HepG2 (cell line): ENCODE measurements around the gene EXOC7. TPM values are rescaled to one million over a fixed set of nuclear protein-coding genes. Genes with fewer than 3 reads are reported as not detected.
A peak's percentile ranks its signal among the peaks of the same experiment; 100 is the strongest.

Source experiments
- ATRX ChIP-seq: sonication (generic); formaldehyde crosslinking; IDR thresholded peaks from 2 replicates; pipeline ENCODE4 v1.4.0; 2020; ENCODE audit warnings: missing genetic modification reagents, borderline replicate concordance
- FOXP4 ChIP-seq: sonication (generic); formaldehyde crosslinking; IDR thresholded peaks from 2 replicates; pipeline ENCODE4 v1.4.0; 2020; ENCODE audit warnings: missing genetic modification reagents
- NFIB ChIP-seq: sonication (generic); formaldehyde crosslinking; IDR thresholded peaks from 2 replicates; pipeline ENCODE4 v1.9.0; 2021; ENCODE audit warnings: missing genetic modification reagents, mild to moderate bottlenecking, borderline replicate concordance
- PCBP2 ChIP-seq: fragments of 200-400 bp; formaldehyde crosslinking; optimal IDR thresholded peaks from 2 replicates; pipeline ENCODE3; 2018; ENCODE audit warnings: low read length, low read depth; ENCODE audit not compliant: poor library complexity, severe bottlenecking
- SALL2 ChIP-seq: sonication (generic); formaldehyde crosslinking; IDR thresholded peaks from 2 replicates; pipeline ENCODE4 v1.8.1; 2023; ENCODE audit warnings: mild to moderate bottlenecking, missing genetic modification reagents, inconsistent platforms
- SMAD1 ChIP-seq: sonication (generic); formaldehyde crosslinking; IDR thresholded peaks from 2 replicates; pipeline ENCODE4 v1.4.0; 2020; ENCODE audit warnings: missing genetic modification reagents, low read depth, mild to moderate bottlenecking, borderline replicate concordance
- SRF ChIP-seq: IDR thresholded peaks from 2 replicates; pipeline ENCODE4 v1.6.1; 2011; ENCODE audit warnings: mild to moderate bottlenecking, low read depth, low read length, moderate library complexity
- ZBTB20 ChIP-seq: sonication (generic); formaldehyde crosslinking; IDR thresholded peaks from 2 replicates; pipeline ENCODE4 v1.8.1; 2023; ENCODE audit warnings: missing genetic modification reagents, low read depth, mild to moderate bottlenecking, borderline replicate concordance
- ZFP37 ChIP-seq: sonication (generic); formaldehyde crosslinking; IDR thresholded peaks from 2 replicates; pipeline ENCODE4 v1.4.0; 2020; ENCODE audit warnings: missing genetic modification reagents, borderline replicate concordance
- ZKSCAN8 ChIP-seq: IDR thresholded peaks from 2 replicates; pipeline ENCODE4 v1.6.1; 2016; ENCODE audit warnings: borderline replicate concordance, missing genetic modification reagents, missing compliant biosample characterization
- ZNF451 ChIP-seq: sonication (generic); formaldehyde crosslinking; IDR thresholded peaks from 2 replicates; pipeline ENCODE4 v1.5.0; 2020; ENCODE audit warnings: mild to moderate bottlenecking, missing genetic modification reagents
- ZNF598 ChIP-seq: sonication (generic); formaldehyde crosslinking; IDR thresholded peaks from 2 replicates; pipeline ENCODE4 v1.5.1; 2020; ENCODE audit warnings: mild to moderate bottlenecking, missing genetic modification reagents, borderline replicate concordance
- ZNF678 ChIP-seq: sonication (generic); formaldehyde crosslinking; IDR thresholded peaks from 2 replicates; pipeline ENCODE4 v1.4.0; 2020; ENCODE audit warnings: mild to moderate bottlenecking, missing genetic modification reagents
- ZNF687 ChIP-seq: sonication (generic); formaldehyde crosslinking; IDR thresholded peaks from 2 replicates; pipeline ENCODE4 v1.5.1; 2020; ENCODE audit warnings: mild to moderate bottlenecking, missing genetic modification reagents, moderate library complexity
- ZNF781 ChIP-seq: sonication (generic); formaldehyde crosslinking; IDR thresholded peaks from 2 replicates; pipeline ENCODE4 v1.5.1; 2020; ENCODE audit warnings: borderline replicate concordance, mild to moderate bottlenecking, missing genetic modification reagents; ENCODE audit errors: not compliant biosample characterization
- ZNF800 ChIP-seq: sonication (generic); formaldehyde crosslinking; IDR thresholded peaks from 2 replicates; pipeline ENCODE4 v1.4.0; 2020; ENCODE audit warnings: missing genetic modification reagents
- polyA plus RNA-seq, 8 experiments: library from polyadenylated mRNA; depleted of rRNA in 3 of 8; stranded (reverse) in 7 of 8; unstranded in 1 of 8; fragments of >200 nt; fragmentation: Illumina TruSeq in 4 of 8; extraction: Trizol in 4 of 8; gene quantifications; 2 replicates each; pipeline versions ENCODE4 v1.2.1 to v1.2.3, GENCODE V29; 2011 to 2016; ENCODE audit warnings: low read depth in 4 of 8, missing spikeins in 1 of 8, mixed read lengths in 1 of 8; ENCODE audit not compliant: insufficient read depth in 1 of 8
- total RNA-seq, 5 experiments: library from RNA; depleted of rRNA; stranded (reverse); fragments of >200 nt; fragmentation: Illumina TruSeq; extraction: Trizol; gene quantifications; 2 replicates each; pipeline ENCODE4 v1.2.3, GENCODE V29; 2016; ENCODE audit warnings: low read depth in 1 of 5
- TF ChIP-seq, protein P1 (sequence below): sonication (generic); formaldehyde crosslinking; IDR thresholded peaks from 2 replicates; pipeline ENCODE4 v1.4.0; 2020; ENCODE audit warnings: missing genetic modification reagents

EXOC7 gene
- total and polyA plus RNA-seq, 2 of the 13 experiments (the other 11 are each of a cell fraction or from before 2014, with no cell fraction given) = 86.9 to 116 TPM

DNA sequence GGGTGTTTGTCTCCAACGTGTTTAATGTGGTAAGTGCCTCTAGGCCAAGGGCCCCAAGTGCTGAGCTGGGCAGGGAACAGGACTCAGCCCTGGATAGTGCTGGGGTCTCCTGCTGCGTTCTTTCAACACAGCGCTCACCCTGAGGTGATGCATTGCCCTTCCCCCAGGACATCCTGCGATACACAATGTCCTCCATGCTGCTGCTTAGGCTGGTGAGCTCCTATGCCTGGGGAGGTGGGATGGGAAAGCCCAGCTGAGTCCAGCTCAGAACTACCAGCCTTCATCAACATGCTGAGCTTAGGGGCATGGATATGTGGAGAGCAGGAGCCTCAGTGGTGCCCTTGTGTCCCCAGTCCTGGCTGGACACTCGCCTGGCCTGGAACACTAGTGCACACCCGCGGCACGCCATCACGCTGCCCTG, 24.0 kb downstream of the EXOC7 start (continued):
- TF ChIP-seq ZNF687 (CRISPR knock-in tag) = peak; percentile 27; the same call in 1 of the 2 replicates
- TF ChIP-seq SMAD1 (CRISPR knock-in tag) = no peak
- no peak for TF ChIP-seq NFIB (CRISPR knock-in tag)
- TF ChIP-seq ATRX = no peak
- TF ChIP-seq, protein P1, sequence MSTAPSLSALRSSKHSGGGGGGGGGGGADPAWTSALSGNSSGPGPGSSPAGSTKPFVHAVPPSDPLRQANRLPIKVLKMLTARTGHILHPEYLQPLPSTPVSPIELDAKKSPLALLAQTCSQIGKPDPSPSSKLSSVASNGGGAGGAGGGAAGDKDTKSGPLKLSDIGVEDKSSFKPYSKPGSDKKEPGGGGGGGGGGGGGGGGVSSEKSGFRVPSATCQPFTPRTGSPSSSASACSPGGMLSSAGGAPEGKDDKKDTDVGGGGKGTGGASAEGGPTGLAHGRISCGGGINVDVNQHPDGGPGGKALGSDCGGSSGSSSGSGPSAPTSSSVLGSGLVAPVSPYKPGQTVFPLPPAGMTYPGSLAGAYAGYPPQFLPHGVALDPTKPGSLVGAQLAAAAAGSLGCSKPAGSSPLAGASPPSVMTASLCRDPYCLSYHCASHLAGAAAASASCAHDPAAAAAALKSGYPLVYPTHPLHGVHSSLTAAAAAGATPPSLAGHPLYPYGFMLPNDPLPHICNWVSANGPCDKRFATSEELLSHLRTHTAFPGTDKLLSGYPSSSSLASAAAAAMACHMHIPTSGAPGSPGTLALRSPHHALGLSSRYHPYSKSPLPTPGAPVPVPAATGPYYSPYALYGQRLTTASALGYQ (CRISPR knock-in tag) = no peak
- no peak for TF ChIP-seq PCBP2
- no peak for TF ChIP-seq ZNF451
- TF ChIP-seq ZNF678 (CRISPR knock-in tag) = no peak
- TF ChIP-seq ZNF800 (CRISPR knock-in tag) = 0 out of 2 replicates have a peak, but pooled peaks have one; percentile 63
- TF ChIP-seq ZNF781 (CRISPR knock-in tag) = peak; percentile 32
- 0 out of 2 replicates have a peak, but pooled peaks have one; percentile 39 for TF ChIP-seq ZBTB20 (CRISPR knock-in tag)
- TF ChIP-seq SRF = no peak
- no peak for TF ChIP-seq ZKSCAN8 (CRISPR knock-in tag)
- TF ChIP-seq ZNF598 (CRISPR knock-in tag) = 0 out of 2 replicates have a peak, but pooled peaks have one; percentile 26
- TF ChIP-seq ZFP37 (CRISPR knock-in tag) = no peak
- TF ChIP-seq FOXP4 = no peak
- no peak for TF ChIP-seq SALL2 (CRISPR knock-in tag)
